Neural progenitor cell (in vitro differentiated cells): Measurements from ENCODE around the gene RAMACL. TPM values are rescaled to one million over a fixed set of nuclear protein-coding genes. Genes with fewer than 3 reads are reported as not detected.

Experiments
- DNase-seq: peaks from one replicate; pipeline ENCODE4 v3.0.0-alpha.2; 2016; ENCODE audit warnings: low spot score
- H2AFZ ChIP-seq: fragments of 200-600 bp; sonication (generic); replicated peaks from 2 replicates; pipeline ENCODE4 v1.6.1; 2016; ENCODE audit warnings: antibody characterized with exemption
- H3F3A ChIP-seq: fragments of 200-600 bp; sonication (generic); 2 replicates; pipeline ENCODE4 v1.6.1; 2016; ENCODE audit warnings: antibody characterized with exemption, low read depth
- H3K27ac ChIP-seq: fragments of 200-600 bp; sonication (generic); 2 replicates; pipeline ENCODE4 v1.5.1; 2016; ENCODE audit warnings: mild to moderate bottlenecking
- H3K27me3 ChIP-seq: fragments of 200-600 bp; sonication (generic); 2 replicates; pipeline ENCODE4 v1.6.1; 2016; ENCODE audit warnings: mild to moderate bottlenecking, moderate library complexity
- H3K36me3 ChIP-seq: fragments of 200-600 bp; sonication (generic); 2 replicates; pipeline ENCODE4 v1.5.1; 2016
- H3K4me1 ChIP-seq: fragments of 200-600 bp; sonication (generic); 2 replicates; pipeline ENCODE4 v1.6.1; 2016; ENCODE audit warnings: mixed run types
- H3K4me2 ChIP-seq: fragments of 200-600 bp; sonication (generic); 2 replicates; pipeline ENCODE4 v1.6.1; 2016
- H3K4me3 ChIP-seq: fragments of 200-600 bp; sonication (generic); 2 replicates; pipeline ENCODE4 v1.5.1; 2016
- H3K79me2 ChIP-seq: fragments of 200-600 bp; sonication (generic); 2 replicates; pipeline ENCODE4 v1.6.1; 2016; ENCODE audit warnings: low read depth
- H3K9ac ChIP-seq: fragments of 200-600 bp; sonication (generic); 2 replicates; pipeline ENCODE4 v1.6.1; 2016
- H3K9me3 ChIP-seq: fragments of 200-600 bp; sonication (generic); 2 replicates; pipeline ENCODE4 v1.5.1; 2016; ENCODE audit warnings: low read depth
- H4K20me1 ChIP-seq: fragments of 200-600 bp; sonication (generic); 2 replicates; pipeline ENCODE4 v1.6.1; 2016; ENCODE audit warnings: low read depth
- H3K27ac Mint-ChIP-seq: 3 replicates; pipeline ENCODE4 v1.8.0; 2021; ENCODE audit warnings: mixed read lengths
- H3K27me3 Mint-ChIP-seq: 2 replicates; pipeline ENCODE4 v1.8.0; 2022; ENCODE audit warnings: low read depth, mild to moderate bottlenecking, inconsistent platforms, moderate library complexity, mixed read lengths; ENCODE audit not compliant: insufficient read depth
- H3K36me3 Mint-ChIP-seq: 3 replicates; pipeline ENCODE4 v1.8.0; 2021; ENCODE audit warnings: mixed read lengths
- H3K4me1 Mint-ChIP-seq: 3 replicates; pipeline ENCODE4 v1.8.0; 2021; ENCODE audit warnings: mixed read lengths
- H3K4me3 Mint-ChIP-seq: 3 replicates; pipeline ENCODE4 v1.8.0; 2021; ENCODE audit warnings: mild to moderate bottlenecking, moderate library complexity, mixed read lengths
- H3K9me3 Mint-ChIP-seq: 3 replicates; pipeline ENCODE4 v1.8.0; 2020; ENCODE audit warnings: mixed read lengths
- EZH2 ChIP-seq: fragments of 200-600 bp; sonication (generic); IDR thresholded peaks from 2 replicates; pipeline ENCODE4 v1.6.1; 2017; ENCODE audit warnings: antibody characterized with exemption, mild to moderate bottlenecking, moderate library complexity
- EZH2phosphoT487 ChIP-seq: fragments of 200-600 bp; sonication (generic); IDR thresholded peaks from 2 replicates; pipeline ENCODE4 v1.6.1; 2017; ENCODE audit warnings: antibody characterized with exemption
- total RNA-seq: library from RNA; depleted of rRNA; stranded (reverse); fragments of >200 nt; gene quantifications from 2 replicates; pipeline ENCODE4 v1.2.3, GENCODE V29; 2015; ENCODE audit warnings: low replicate concordance
- TF ChIP-seq, protein P1 (sequence below): fragments of 200-600 bp; sonication (generic); IDR thresholded peaks from 2 replicates; pipeline ENCODE4 v1.5.1; 2017; ENCODE audit warnings: antibody characterized with exemption, mild to moderate bottlenecking

The RAMACL gene
- total RNA-seq, 1 donor from 2014 or later: 0.19 TPM

DNA sequence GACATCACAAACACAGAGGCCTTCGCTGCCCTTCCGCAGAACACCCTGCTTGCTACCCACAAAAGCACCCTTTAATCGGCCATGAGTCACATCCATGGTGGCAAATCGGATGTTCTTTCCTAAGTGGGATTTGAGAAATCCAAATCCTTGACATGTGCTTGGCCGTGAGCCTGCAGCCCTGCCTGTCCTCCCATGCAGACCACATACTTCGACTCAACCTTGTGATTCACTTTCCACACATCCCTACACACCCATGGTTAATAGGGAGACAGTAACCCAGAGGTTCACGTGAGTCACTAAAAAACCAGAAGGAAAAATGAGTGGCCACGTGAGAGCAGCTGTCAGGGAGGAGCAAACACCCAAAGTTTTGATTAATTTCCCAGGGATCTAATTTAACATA is 19.4 kb downstream of the RAMACL start:
- Histone ChIP-seq H3K27me3 (no peaks in the 10 kb centered on the region), H3K4me1 (peaks cover 8% of the 10 kb centered on the region), H3K27ac (no peak overlapping the region), H3K9ac (no peak overlapping the region), H3K79me2 (peaks cover 6% of the 10 kb centered on the region), H3K36me3 (no peaks in the 10 kb centered on the region), H3K4me3 (no peak overlapping the region), H2AFZ (no peak overlapping the region), H4K20me1 (no peaks in the 10 kb centered on the region), H3F3A (no peaks in the 10 kb centered on the region), H3K4me2 (no peak overlapping the region), H3K9me3 (no peaks in the 10 kb centered on the region)
- Mint-ChIP-seq H3K27me3 (no peaks in the 10 kb centered on the region), H3K9me3 (peaks cover 2% of the 10 kb centered on the region), H3K4me3 (no peak overlapping the region), H3K4me1 (peaks cover 29% of the 10 kb centered on the region), H3K27ac (no peak overlapping the region), H3K36me3 (peaks cover 8% of the 10 kb centered on the region)
- TF ChIP-seq, protein P1, sequence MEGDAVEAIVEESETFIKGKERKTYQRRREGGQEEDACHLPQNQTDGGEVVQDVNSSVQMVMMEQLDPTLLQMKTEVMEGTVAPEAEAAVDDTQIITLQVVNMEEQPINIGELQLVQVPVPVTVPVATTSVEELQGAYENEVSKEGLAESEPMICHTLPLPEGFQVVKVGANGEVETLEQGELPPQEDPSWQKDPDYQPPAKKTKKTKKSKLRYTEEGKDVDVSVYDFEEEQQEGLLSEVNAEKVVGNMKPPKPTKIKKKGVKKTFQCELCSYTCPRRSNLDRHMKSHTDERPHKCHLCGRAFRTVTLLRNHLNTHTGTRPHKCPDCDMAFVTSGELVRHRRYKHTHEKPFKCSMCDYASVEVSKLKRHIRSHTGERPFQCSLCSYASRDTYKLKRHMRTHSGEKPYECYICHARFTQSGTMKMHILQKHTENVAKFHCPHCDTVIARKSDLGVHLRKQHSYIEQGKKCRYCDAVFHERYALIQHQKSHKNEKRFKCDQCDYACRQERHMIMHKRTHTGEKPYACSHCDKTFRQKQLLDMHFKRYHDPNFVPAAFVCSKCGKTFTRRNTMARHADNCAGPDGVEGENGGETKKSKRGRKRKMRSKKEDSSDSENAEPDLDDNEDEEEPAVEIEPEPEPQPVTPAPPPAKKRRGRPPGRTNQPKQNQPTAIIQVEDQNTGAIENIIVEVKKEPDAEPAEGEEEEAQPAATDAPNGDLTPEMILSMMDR: no peak
- TF ChIP-seq EZH2phosphoT487 (no peak), EZH2 (no peak)
- DNase-seq: no peak

DNA sequence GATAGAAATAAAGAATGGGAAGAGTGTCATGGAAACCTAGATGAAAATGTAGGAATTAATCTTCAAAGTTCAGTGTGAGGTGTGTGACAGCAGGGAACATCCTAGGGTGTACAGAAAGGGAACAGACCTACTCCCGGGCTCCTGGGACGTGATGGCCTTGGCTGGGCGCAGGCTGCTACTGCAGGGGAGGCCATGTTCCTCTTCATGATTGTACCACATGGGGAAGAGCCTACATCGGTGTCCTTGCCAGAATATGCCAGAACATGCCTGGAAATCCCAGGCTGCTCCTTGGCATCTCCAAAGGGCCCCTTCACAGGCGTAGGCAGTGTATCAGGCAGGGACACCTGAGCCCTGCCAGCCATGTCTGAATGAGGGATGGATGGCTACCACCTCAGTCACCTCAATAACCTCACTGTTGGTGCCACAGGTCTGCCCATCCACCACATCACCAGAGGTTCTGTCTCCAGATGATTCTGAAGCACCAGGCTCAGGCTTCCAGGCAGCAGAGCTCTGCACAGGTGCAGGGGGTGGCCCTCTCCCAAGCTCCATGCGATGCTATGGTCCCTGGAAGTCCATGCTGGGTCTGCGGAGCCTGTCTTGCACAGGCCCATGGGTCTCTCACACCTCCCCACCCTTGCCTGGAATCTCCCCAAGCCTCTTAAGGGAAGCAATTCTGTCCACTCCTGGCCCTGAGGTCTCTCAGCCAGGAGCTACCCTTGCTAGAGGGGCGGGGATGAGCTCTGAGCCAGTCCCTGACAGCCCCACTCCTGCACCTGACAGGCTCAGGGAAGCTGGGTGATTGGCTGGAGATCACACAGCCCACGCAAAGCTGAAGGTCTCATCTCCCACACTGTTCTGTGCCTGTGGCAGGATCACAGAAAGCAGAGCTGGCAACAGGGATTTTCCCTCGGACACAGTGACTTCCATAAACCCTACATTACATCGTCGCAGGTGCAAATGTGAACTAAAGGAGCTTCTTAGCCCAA is 20.2 kb downstream of the RAMACL start:
- peaks cover 6% of the 10 kb centered on the region for H3K4me1 ChIP-seq
- no peaks in the 10 kb centered on the region for H4K20me1 ChIP-seq
- Mint-ChIP-seq H3K4me1 (peaks cover 28% of the 10 kb centered on the region), H3K27ac (no peak overlapping the region), H3K36me3 (peaks cover 8% of the 10 kb centered on the region), H3K27me3 (no peaks in the 10 kb centered on the region), H3K9me3 (peaks cover 2% of the 10 kb centered on the region), H3K4me3 (no peak overlapping the region)
- H3K36me3 ChIP-seq: no peaks in the 10 kb centered on the region
- no peak for DNase-seq
- no peak overlapping the region for H3K27ac ChIP-seq
- H3K27me3 ChIP-seq: no peaks in the 10 kb centered on the region
- H3K79me2 ChIP-seq: peaks cover 2% of the 10 kb centered on the region
- TF ChIP-seq, protein P1: no peak
- no peak for TF ChIP-seq EZH2
- no peak for TF ChIP-seq EZH2phosphoT487
- no peak overlapping the region for H3K9ac ChIP-seq
- H3F3A ChIP-seq: no peaks in the 10 kb centered on the region
- no peak overlapping the region for H3K4me2 ChIP-seq
- no peak overlapping the region for H2AFZ ChIP-seq
- no peaks in the 10 kb centered on the region for H3K9me3 ChIP-seq
- H3K4me3 ChIP-seq: no peak overlapping the region

DNA sequence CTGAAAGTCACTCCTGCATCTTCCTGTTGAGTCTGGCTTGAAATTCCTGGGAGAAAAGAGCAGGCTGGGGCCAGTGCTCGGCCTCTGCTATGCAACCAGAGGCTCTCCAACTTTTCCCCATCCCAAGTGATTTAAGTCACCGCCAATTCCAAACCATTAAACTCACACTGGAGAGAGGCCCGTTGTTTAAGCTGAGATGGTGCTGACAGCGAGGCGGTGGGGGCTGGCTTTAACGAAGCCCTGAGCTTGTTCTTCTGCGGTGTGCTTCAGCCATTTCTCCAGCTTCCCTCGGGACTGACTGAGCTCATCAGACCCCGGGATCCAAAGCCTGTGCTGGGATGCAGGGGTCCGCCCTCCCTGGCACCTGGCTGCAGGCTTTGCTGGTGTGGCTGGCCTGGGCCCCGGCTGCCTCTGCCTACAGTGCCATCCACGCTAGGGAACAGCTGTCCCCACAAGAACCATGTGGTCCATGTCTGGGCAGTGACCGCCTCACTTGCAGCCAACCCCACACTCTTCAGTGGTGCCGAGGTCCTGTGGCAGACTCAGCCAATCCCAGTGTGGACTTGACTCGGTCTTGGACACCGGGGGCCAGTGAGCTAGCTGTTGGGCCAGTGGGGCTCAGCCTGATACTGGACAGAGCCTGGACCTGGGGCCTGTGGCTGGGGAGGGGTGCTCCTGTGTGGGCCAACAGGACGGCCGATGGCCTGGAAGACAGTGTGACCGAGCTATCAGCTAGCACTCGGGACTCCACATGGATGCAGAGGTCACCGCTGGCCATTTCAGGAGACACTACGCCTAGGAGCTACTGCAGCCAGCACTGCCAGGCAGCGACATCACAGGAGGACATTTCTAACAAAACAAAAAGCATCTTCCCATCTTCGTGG is 21.2 kb downstream of the RAMACL start:
- Mint-ChIP-seq H3K9me3 (peaks cover 4% of the 10 kb centered on the region), H3K4me3 (no peak overlapping the region), H3K36me3 (peaks cover 12% of the 10 kb centered on the region), H3K4me1 (peaks cover 22% of the 10 kb centered on the region), H3K27ac (no peak overlapping the region), H3K27me3 (no peaks in the 10 kb centered on the region)
- Histone ChIP-seq H3K9ac (no peak overlapping the region), H3F3A (no peaks in the 10 kb centered on the region), H3K36me3 (no peaks in the 10 kb centered on the region), H4K20me1 (no peaks in the 10 kb centered on the region), H3K27ac (no peak overlapping the region), H2AFZ (no peak overlapping the region), H3K4me3 (no peak overlapping the region), H3K27me3 (no peaks in the 10 kb centered on the region), H3K79me2 (no peaks in the 10 kb centered on the region), H3K4me1 (no peaks in the 10 kb centered on the region), H3K4me2 (no peak overlapping the region), H3K9me3 (no peaks in the 10 kb centered on the region)
- TF ChIP-seq, protein P1: no peak
- TF ChIP-seq EZH2 (no peak), EZH2phosphoT487 (no peak)
- peak; percentile 14 for DNase-seq
